GM12801 (cell line): ENCODE results near the gene GLP1R.

ENCODE experiments used
- CTCF ChIP-seq: IDR thresholded peaks from one replicate; pipeline ENCODE4 v1.5.1; 2011; ENCODE audit warnings: control low read depth; ENCODE audit not compliant: insufficient read length; ENCODE audit errors: extremely low read depth

GLP1R gene

GRCh38 chr6:39059496-39060310 is 11.1 kb downstream of the GLP1R start:
- no peak for TF ChIP-seq CTCF

GRCh38 chr6:39060467-39061160 is 12.0 kb downstream of the GLP1R start:
- no peak for TF ChIP-seq CTCF

GRCh38 chr6:39061182-39061581 is 12.6 kb downstream of the GLP1R start:
- no peak for TF ChIP-seq CTCF

GRCh38 chr6:39061588-39061987 is 13.0 kb downstream of the GLP1R start:
- no peak for TF ChIP-seq CTCF

GRCh38 chr6:39062014-39062740 is 13.6 kb downstream of the GLP1R start:
- TF ChIP-seq CTCF, result no peak

GRCh38 chr6:39063526-39063925 is 14.9 kb downstream of the GLP1R start:
- TF ChIP-seq CTCF, result no peak

GRCh38 chr6:39065561-39065960 is 17.0 kb downstream of the GLP1R start:
- TF ChIP-seq CTCF, result no peak
